Caco-2 (cell line): ENCODE results near the gene NUDT14. TPM values are rescaled to one million over a fixed set of nuclear protein-coding genes. Genes with fewer than 3 reads are reported as not detected.

Experiments
- BruUV-seq: library from RNA; stranded (reverse); fragments of 400-500 nt; replicated peaks from 2 replicates; lab custom pipeline; 2021; lab: Mats Ljungman, UMichigan
- CTCF ChIA-PET: fragments of 300-600 bp; sonication (Branson Sonifier 250); formaldehyde crosslinking; loops from one replicate; lab custom pipeline; 2022; ENCODE audit warnings: antibody characterized with exemption; lab: Charles Lee
- POLR2A ChIA-PET: fragments of 300-600 bp; sonication (Branson Sonifier 250); formaldehyde crosslinking; loops from one replicate; lab custom pipeline; 2022; ENCODE audit warnings: antibody characterized with exemption; lab: Charles Lee
- DNase-seq, 2 experiments: peaks; one replicate each; pipeline versions ENCODE4 v3.0.0 to v3.0.0-alpha.2; 2020 to 2022
- H3K27me3 ChIP-seq: replicated peaks from 2 replicates; pipeline ENCODE4 v1.6.0; 2011; ENCODE audit warnings: low read length; ENCODE audit not compliant: control insufficient read depth, insufficient read depth
- H3K36me3 ChIP-seq: 2 replicates; pipeline ENCODE4 v1.5.1; 2011; ENCODE audit warnings: low read length; ENCODE audit not compliant: control insufficient read depth, insufficient read depth
- H3K4me1 ChIP-seq: fragments of 250-450 bp; sonication (Bioruptor Pico); 2 replicates; pipeline ENCODE4 v1.5.1; 2020; ENCODE audit warnings: mild to moderate bottlenecking
- H3K4me3 ChIP-seq: 2 replicates; pipeline ENCODE4 v1.5.1; 2011; ENCODE audit warnings: low read depth, mild to moderate bottlenecking, control low read depth, low read length
- H3K9me3 ChIP-seq: fragments of 250-450 bp; sonication (Bioruptor Pico); 2 replicates; pipeline ENCODE4 v1.5.1; 2020; ENCODE audit warnings: mild to moderate bottlenecking, moderate library complexity
- H3K27ac Mint-ChIP-seq: one replicate; pipeline ENCODE4 v1.8.0; 2022; ENCODE audit warnings: mixed read lengths; ENCODE audit not compliant: unreplicated experiment
- H3K27me3 Mint-ChIP-seq: one replicate; pipeline ENCODE4 v1.8.0; 2022; ENCODE audit warnings: mixed read lengths; ENCODE audit not compliant: insufficient read depth, unreplicated experiment
- H3K36me3 Mint-ChIP-seq: one replicate; pipeline ENCODE4 v1.8.0; 2022; ENCODE audit warnings: mild to moderate bottlenecking, mixed read lengths; ENCODE audit not compliant: insufficient read depth, unreplicated experiment
- H3K4me1 Mint-ChIP-seq: one replicate; pipeline ENCODE4 v1.8.0; 2022; ENCODE audit warnings: low read depth, mixed read lengths; ENCODE audit not compliant: unreplicated experiment
- H3K4me3 Mint-ChIP-seq: one replicate; pipeline ENCODE4 v1.8.0; 2022; ENCODE audit warnings: mild to moderate bottlenecking, moderate library complexity, mixed read lengths; ENCODE audit not compliant: unreplicated experiment
- H3K9me3 Mint-ChIP-seq: one replicate; pipeline ENCODE4 v1.8.0; 2022; ENCODE audit warnings: mixed read lengths; ENCODE audit not compliant: unreplicated experiment
- CTCF ChIP-seq, 2 experiments: fragments of 200-600 bp in 1 of 2; IDR thresholded peaks; 1 replicate in 1 of 2; 2 replicates in 1 of 2; pipeline versions ENCODE4 v1.5.1 to v1.8.0; 2011 to 2022; ENCODE audit warnings: antibody characterized with exemption in 1 of 2, control low read depth in 1 of 2, inconsistent platforms in 1 of 2, low read depth in 1 of 2, low read length in 1 of 2, mild to moderate bottlenecking in 1 of 2, moderate library complexity in 1 of 2; ENCODE audit not compliant: insufficient read depth in 1 of 2, severe bottlenecking in 1 of 2, unreplicated experiment in 1 of 2
- intact Hi-C: fragments of 100-400 bp; cut with micrococcal nuclease; formaldehyde crosslinking; loops from one replicate; pipeline ENCODE4 v1.10.0; 2022; ENCODE audit not compliant: unreplicated experiment
- total RNA-seq: library from RNA; stranded (reverse); gene quantifications from 2 replicates; pipeline ENCODE4 v1.2.3, GENCODE V29; 2022

NUDT14 gene
- total RNA-seq, 1 experiment from 2014 or later = 63.4 TPM

- no peak for TF ChIP-seq CTCF (IDR thresholded peaks at IDR 0.05; ENCODE audit: insufficient read depth in 1 of 2, low read depth in 1 of 2, low read length in 1 of 2, severe bottlenecking in 1 of 2, unreplicated experiment in 1 of 2)
- no peaks in the 10 kb centered on the region for H3K27me3 ChIP-seq
- H3K27me3 Mint-ChIP-seq = no peaks in the 10 kb centered on the region
- H3K4me1 ChIP-seq = no peaks in the 10 kb centered on the region
- no peaks in the 10 kb centered on the region for H3K9me3 ChIP-seq
- H3K4me3 ChIP-seq = no peak overlapping the region
- no peaks in the 10 kb centered on the region for H3K36me3 ChIP-seq
- H3K36me3 Mint-ChIP-seq = peaks cover 5% of the 10 kb centered on the region
- H3K4me1 Mint-ChIP-seq = no peaks in the 10 kb centered on the region
- ChIA-PET POLR2A (no interaction called here), CTCF (no interaction called here)
- no peak for DNase-seq
- intact Hi-C loops = no loop called here
- H3K9me3 Mint-ChIP-seq = no peaks in the 10 kb centered on the region
- H3K27ac Mint-ChIP-seq = no peak overlapping the region
- no peak overlapping the region for H3K4me3 Mint-ChIP-seq
- BruUV-seq = no TSS peak
Observed at GRCh38 chr14:105153331-105153731, 27.8 kb downstream of the NUDT14 start.

- intact Hi-C loops = no loop called here
Observed at GRCh38 chr14:105152794-105153241, 28.3 kb downstream of the NUDT14 start.

GRCh38 chr14:105151838-105152793 is 29.0 kb downstream of the NUDT14 start:
- no TSS peak for BruUV-seq
- no peak for TF ChIP-seq CTCF (IDR thresholded peaks at IDR 0.05; ENCODE audit: insufficient read depth in 1 of 2, low read depth in 1 of 2, low read length in 1 of 2, severe bottlenecking in 1 of 2, unreplicated experiment in 1 of 2)
- Histone ChIP-seq H3K4me1 (no peaks in the 10 kb centered on the region), H3K27me3 (no peaks in the 10 kb centered on the region), H3K9me3 (no peaks in the 10 kb centered on the region), H3K4me3 (no peak overlapping the region), H3K36me3 (no peaks in the 10 kb centered on the region)
- H3K36me3 Mint-ChIP-seq = peaks cover 5% of the 10 kb centered on the region
- ChIA-PET POLR2A (no interaction called here), CTCF (no interaction called here)
- DNase-seq = no peak
- intact Hi-C loops = no loop called here
- H3K27me3 Mint-ChIP-seq = no peaks in the 10 kb centered on the region
- H3K9me3 Mint-ChIP-seq = no peaks in the 10 kb centered on the region
- H3K4me1 Mint-ChIP-seq = no peaks in the 10 kb centered on the region
- H3K27ac Mint-ChIP-seq = no peak overlapping the region
- H3K4me3 Mint-ChIP-seq = no peak overlapping the region

More at GRCh38 chr14:105152794-105153241, 28.3 kb downstream of the NUDT14 start:
- Histone ChIP-seq H3K4me3 (no peak overlapping the region), H3K27me3 (no peaks in the 10 kb centered on the region), H3K4me1 (no peaks in the 10 kb centered on the region), H3K36me3 (no peaks in the 10 kb centered on the region), H3K9me3 (no peaks in the 10 kb centered on the region)
- Mint-ChIP-seq H3K36me3 (peaks cover 5% of the 10 kb centered on the region), H3K27me3 (no peaks in the 10 kb centered on the region), H3K4me3 (no peak overlapping the region), H3K4me1 (no peaks in the 10 kb centered on the region), H3K9me3 (no peaks in the 10 kb centered on the region), H3K27ac (no peak overlapping the region)
- no TSS peak for BruUV-seq
- TF ChIP-seq CTCF (IDR thresholded peaks at IDR 0.05; ENCODE audit: insufficient read depth in 1 of 2, low read depth in 1 of 2, low read length in 1 of 2, severe bottlenecking in 1 of 2, unreplicated experiment in 1 of 2) = no peak
- no peak for DNase-seq
- CTCF ChIA-PET = no interaction called here
- POLR2A ChIA-PET = no interaction called here
